GM15510 (cell line): ENCODE results near the gene GINS1.

ENCODE experiments used
- POLR2A ChIP-seq: IDR thresholded peaks from 3 replicates; pipeline ENCODE4 v1.6.1; 2011; ENCODE audit warnings: borderline replicate concordance; ENCODE audit not compliant: insufficient read length; ENCODE audit errors: extremely low read depth

Gene GINS1

GRCh38 chr20:25487306-25487705, 79.8 kb downstream of the GINS1 start:
- no peak for TF ChIP-seq POLR2A

- TF ChIP-seq POLR2A, result no peak
Measured at GRCh38 chr20:25487975-25488374, 80.5 kb downstream of the GINS1 start.

- no peak for TF ChIP-seq POLR2A
Measured at GRCh38 chr20:25489221-25489871, 81.9 kb downstream of the GINS1 start.

GRCh38 chr20:25490656-25491445, 83.4 kb downstream of the GINS1 start:
- no peak for TF ChIP-seq POLR2A

- TF ChIP-seq POLR2A, result no peak
Measured at GRCh38 chr20:25491446-25492038, 84.1 kb downstream of the GINS1 start.

GRCh38 chr20:25493137-25493536, 85.7 kb downstream of the GINS1 start:
- no peak for TF ChIP-seq POLR2A

GRCh38 chr20:25493748-25494505, 86.5 kb downstream of the GINS1 start:
- TF ChIP-seq POLR2A, result no peak

- TF ChIP-seq POLR2A, result no peak
Measured at GRCh38 chr20:25494506-25495188, 87.2 kb downstream of the GINS1 start.

- TF ChIP-seq POLR2A, result no peak
Measured at GRCh38 chr20:25495189-25495824, 87.8 kb downstream of the GINS1 start.

GRCh38 chr20:25496165-25496967, 88.9 kb downstream of the GINS1 start:
- no peak for TF ChIP-seq POLR2A

GRCh38 chr20:25496968-25497401, 89.5 kb downstream of the GINS1 start:
- no peak for TF ChIP-seq POLR2A

GRCh38 chr20:25497586-25498279, 90.3 kb downstream of the GINS1 start:
- no peak for TF ChIP-seq POLR2A
